ENCODE results near the gene KCTD21.

- TF ChIP-seq CTCF (IDR thresholded peaks at IDR 0.05; ENCODE audit: low read depth, low read length, missing input control): no peak
- TF ChIP-seq REST (IDR thresholded peaks at IDR 0.05): no peak
- no peak for TF ChIP-seq YY1 (IDR thresholded peaks at IDR 0.05)
- TF ChIP-seq SP1 (IDR thresholded peaks at IDR 0.05): no peak
- no peak for TF ChIP-seq EGR1 (IDR thresholded peaks at IDR 0.05; ENCODE audit: low read depth in 2 of 2)
- TF ChIP-seq ATF3 (IDR thresholded peaks at IDR 0.05): no peak
- no peak for TF ChIP-seq TAF1 (conservative IDR thresholded peaks at IDR 0.05)
- TF ChIP-seq FOXA1 (IDR thresholded peaks at IDR 0.05): no peak
These were observed 45.6 kb upstream of the KCTD21 start for GRCh38 chr11:78234006-78234405.
